NT2/D1 (cell line): Measurements from ENCODE around the gene AFAP1L2.

Experiments used
- DNase-seq: peaks from one replicate; pipeline ENCODE4 v3.0.0-alpha.2; 2011; ENCODE audit warnings: low read depth, low spot score
- H3K27me3 ChIP-seq: 2 replicates; pipeline ENCODE4 v1.6.0; 2011; ENCODE audit warnings: mild to moderate bottlenecking; ENCODE audit not compliant: insufficient read length, insufficient read depth
- H3K36me3 ChIP-seq: 2 replicates; pipeline ENCODE4 v1.6.1; 2011; ENCODE audit warnings: mild to moderate bottlenecking, low read length, mixed read lengths; ENCODE audit not compliant: insufficient read depth, insufficient read length
- H3K4me1 ChIP-seq: 2 replicates; pipeline ENCODE4 v1.5.1; 2011; ENCODE audit not compliant: insufficient read depth, insufficient read length
- H3K4me3 ChIP-seq: 2 replicates; pipeline ENCODE4 v1.5.1; 2011; ENCODE audit warnings: low read depth; ENCODE audit not compliant: insufficient read length
- H3K9ac ChIP-seq: 2 replicates; pipeline ENCODE4 v1.6.0; 2011; ENCODE audit warnings: low read depth; ENCODE audit not compliant: insufficient read length
- H3K9me3 ChIP-seq: 2 replicates; pipeline ENCODE4 v1.5.1; 2011; ENCODE audit warnings: mild to moderate bottlenecking, low read length; ENCODE audit not compliant: insufficient read depth
- SUZ12 ChIP-seq: IDR thresholded peaks from 2 replicates; pipeline ENCODE4 v1.6.1; 2011; ENCODE audit not compliant: insufficient read length, insufficient read depth; ENCODE audit errors: extremely low read depth
- YY1 ChIP-seq: IDR thresholded peaks from 2 replicates; pipeline ENCODE4 v1.6.1; 2011; ENCODE audit not compliant: insufficient read length, insufficient read depth
- ZNF274 ChIP-seq: IDR thresholded peaks from 2 replicates; pipeline ENCODE4 v1.6.1; 2011; ENCODE audit warnings: mild to moderate bottlenecking, low read depth, low read length

The AFAP1L2 gene

DNA sequence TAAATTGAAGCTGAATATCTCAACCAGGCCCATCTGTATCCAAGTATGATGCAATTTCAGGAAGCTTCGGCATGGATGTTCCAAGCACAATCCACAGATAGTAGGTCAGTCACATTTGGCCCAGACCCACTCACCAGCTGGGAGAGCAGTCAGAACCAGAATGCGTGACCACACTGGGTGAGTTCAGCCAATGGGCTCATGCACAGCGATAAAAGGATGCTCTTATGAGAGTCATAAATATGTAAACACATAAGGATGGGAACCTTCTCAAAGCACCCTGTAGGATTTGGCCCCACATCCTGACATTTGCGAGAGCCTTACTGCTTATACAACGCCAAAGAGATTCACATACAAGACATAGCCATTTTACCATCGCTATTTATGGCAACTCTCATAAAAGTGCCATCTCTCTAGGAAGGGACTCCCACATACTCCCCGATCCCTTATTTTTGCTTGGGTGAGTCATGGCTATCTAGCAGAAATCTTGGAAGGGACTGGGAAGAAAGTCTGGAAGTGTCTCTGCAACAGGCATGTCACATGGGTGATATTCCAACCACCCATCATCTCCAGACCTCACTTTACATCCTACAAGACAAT, 3.0 kb downstream of the AFAP1L2 start:
- no peak overlapping the region for H3K4me3 ChIP-seq
- no peak overlapping the region for H3K9ac ChIP-seq
- no peaks in the 10 kb centered on the region for H3K9me3 ChIP-seq
- DNase-seq = no peak
- H3K27me3 ChIP-seq = peaks cover 41% of the 10 kb centered on the region
- peaks cover 4% of the 10 kb centered on the region for H3K36me3 ChIP-seq
- no peak for TF ChIP-seq YY1
- TF ChIP-seq ZNF274 = no peak
- TF ChIP-seq SUZ12 = no peak
- peaks cover 2% of the 10 kb centered on the region for H3K4me1 ChIP-seq

DNA sequence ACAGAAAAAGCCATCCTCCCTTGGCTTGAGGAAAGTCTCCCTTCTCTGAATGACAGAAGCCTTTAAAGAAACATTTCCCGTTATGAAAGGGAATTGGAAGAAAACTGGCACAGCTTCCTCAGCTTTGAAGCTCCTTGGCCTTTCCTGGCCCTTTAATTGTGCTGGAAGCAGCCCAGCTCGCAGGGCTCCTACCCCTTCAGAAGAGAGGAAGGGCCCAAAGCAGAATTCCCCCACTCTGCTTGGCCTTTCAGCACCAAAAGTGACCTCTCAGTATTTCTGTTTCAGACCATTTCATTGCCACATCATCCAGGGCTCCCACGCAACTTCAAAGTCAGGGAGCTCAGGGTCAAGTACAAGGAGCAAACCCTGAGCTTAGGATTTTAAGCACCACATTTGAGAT, 4.2 kb downstream of the AFAP1L2 start:
- Histone ChIP-seq H3K36me3 (peaks cover 9% of the 10 kb centered on the region), H3K4me1 (peaks cover 2% of the 10 kb centered on the region), H3K9ac (no peak overlapping the region), H3K9me3 (no peaks in the 10 kb centered on the region), H3K4me3 (no peak overlapping the region), H3K27me3 (peaks cover 29% of the 10 kb centered on the region)
- TF ChIP-seq SUZ12 (no peak), YY1 (no peak), ZNF274 (no peak)
- no peak for DNase-seq

DNA sequence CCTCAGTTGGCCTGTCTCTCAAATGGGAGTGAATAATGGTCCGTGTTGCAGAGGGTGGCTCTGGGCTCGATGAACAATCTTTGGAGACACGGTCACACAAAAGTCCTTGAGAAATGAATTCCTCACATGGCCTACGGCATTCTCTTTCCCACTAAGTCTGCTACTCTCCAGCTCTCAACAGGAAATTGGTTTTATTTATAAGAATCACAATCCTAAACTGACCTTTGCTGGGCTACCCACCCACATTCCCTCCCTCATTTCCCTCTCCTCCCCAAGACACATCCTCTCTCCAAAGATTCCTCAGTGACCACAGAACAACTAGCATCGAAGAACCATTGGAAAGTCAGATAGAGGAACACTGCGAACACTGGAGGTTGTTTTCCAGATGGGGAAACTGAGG, 4.7 kb downstream of the AFAP1L2 start:
- Histone ChIP-seq H3K4me1 (peaks cover 2% of the 10 kb centered on the region), H3K36me3 (peaks cover 9% of the 10 kb centered on the region), H3K4me3 (no peak overlapping the region), H3K9me3 (no peaks in the 10 kb centered on the region), H3K9ac (no peak overlapping the region), H3K27me3 (peaks cover 24% of the 10 kb centered on the region)
- TF ChIP-seq ZNF274 = no peak
- no peak for TF ChIP-seq SUZ12
- TF ChIP-seq YY1 = no peak
- no peak for DNase-seq

DNA sequence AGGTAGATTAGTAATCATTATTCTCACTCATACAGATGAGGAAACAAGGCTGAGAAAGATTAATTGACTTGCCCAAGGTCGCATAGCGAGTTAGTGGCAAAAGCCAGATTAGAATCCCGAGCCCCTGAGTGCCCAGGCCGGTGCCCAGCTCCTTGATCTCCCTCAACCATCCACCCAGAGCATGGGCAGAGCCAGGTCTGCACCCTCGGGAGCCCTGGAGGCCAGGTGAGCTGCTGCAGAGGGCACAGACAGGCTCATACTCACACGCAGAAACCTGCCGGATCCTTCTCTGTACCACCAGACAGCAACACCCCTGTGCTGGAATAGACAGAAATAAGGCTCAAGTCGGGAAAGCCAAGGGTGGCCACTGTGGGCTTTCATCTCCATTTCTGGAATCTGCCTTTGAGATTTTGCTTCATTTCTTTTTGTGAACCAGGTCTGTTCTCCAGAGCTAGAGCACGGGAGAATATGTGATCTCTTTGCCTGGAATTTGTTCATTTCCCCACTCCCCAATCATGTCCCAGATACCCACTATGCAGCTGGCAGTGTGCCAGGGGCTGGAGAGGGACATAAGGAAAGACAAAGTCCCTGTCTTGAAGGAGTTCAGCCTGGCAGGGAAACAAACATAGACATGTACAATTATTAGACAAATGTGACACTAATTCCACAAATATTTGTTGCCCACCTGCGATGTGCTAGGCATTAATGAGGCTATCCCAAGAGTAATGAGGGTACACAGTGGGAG, 5.5 kb downstream of the AFAP1L2 start:
- H3K4me1 ChIP-seq = peaks cover 2% of the 10 kb centered on the region
- H3K9me3 ChIP-seq = no peaks in the 10 kb centered on the region

DNA sequence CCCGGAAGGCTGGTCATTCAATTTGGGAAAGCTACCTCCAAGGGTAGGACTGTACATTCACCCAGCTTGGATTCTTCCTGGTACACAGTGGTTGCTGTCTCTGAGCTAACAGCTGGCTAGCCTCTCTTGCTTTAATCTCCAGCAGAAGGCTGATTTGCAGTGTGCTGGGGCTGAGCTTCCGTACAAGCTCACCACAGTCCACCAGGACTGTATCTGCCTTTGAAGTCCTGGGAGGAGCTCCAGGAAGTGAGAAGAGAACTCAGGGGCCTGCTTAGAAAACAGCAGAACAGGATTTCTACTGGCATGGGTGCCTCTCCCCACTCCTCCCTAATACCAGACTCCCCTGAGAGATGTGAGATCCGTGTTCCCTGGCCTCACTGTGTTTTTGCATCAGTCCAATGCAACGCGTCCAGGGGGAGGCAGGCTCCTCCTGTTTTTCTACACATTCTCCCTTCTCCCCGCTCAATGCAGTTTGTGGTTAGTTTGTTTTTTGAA, 6.6 kb downstream of the AFAP1L2 start:
- peaks cover 9% of the 10 kb centered on the region for H3K36me3 ChIP-seq
- no peak overlapping the region for H3K9ac ChIP-seq
- no peak for DNase-seq
- H3K4me3 ChIP-seq = no peak overlapping the region
- peaks cover 5% of the 10 kb centered on the region for H3K27me3 ChIP-seq
- no peak for TF ChIP-seq ZNF274
- no peak for TF ChIP-seq SUZ12
- TF ChIP-seq YY1 = no peak
- H3K9me3 ChIP-seq = no peaks in the 10 kb centered on the region
- H3K4me1 ChIP-seq = peaks cover 3% of the 10 kb centered on the region

More for the DNA sequence above, 5.5 kb downstream of the AFAP1L2 start:
- peaks cover 9% of the 10 kb centered on the region for H3K36me3 ChIP-seq
- H3K4me3 ChIP-seq = no peak overlapping the region
- H3K27me3 ChIP-seq = peaks cover 16% of the 10 kb centered on the region
- no peak for DNase-seq
- no peak overlapping the region for H3K9ac ChIP-seq
- no peak for TF ChIP-seq SUZ12
- no peak for TF ChIP-seq ZNF274
- no peak for TF ChIP-seq YY1

DNA sequence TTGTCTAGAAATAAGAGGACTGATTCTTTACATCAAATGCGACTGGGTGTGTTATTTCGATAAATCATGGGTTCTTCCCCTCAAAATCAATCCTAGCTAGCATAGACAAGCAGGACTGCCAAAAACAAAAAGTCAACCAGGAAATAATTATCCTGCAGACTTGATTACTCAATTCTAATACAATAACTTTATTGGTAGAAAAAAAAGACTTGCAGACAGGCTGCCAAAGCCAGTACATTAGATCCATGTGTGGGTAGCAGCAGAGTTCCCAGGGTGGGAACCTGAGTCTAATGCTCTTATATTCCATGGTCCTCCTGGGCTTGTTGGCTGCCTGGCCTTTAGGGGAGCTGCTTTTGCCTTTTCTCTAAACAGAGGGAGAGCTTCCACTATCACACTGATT, 7.8 kb downstream of the AFAP1L2 start:
- no peak for TF ChIP-seq SUZ12
- no peak for TF ChIP-seq ZNF274
- TF ChIP-seq YY1 = no peak
- Histone ChIP-seq H3K27me3 (no peaks in the 10 kb centered on the region), H3K4me3 (no peak overlapping the region), H3K9ac (no peak overlapping the region), H3K4me1 (peaks cover 3% of the 10 kb centered on the region), H3K9me3 (no peaks in the 10 kb centered on the region), H3K36me3 (peaks cover 9% of the 10 kb centered on the region)
- DNase-seq = no peak

DNA sequence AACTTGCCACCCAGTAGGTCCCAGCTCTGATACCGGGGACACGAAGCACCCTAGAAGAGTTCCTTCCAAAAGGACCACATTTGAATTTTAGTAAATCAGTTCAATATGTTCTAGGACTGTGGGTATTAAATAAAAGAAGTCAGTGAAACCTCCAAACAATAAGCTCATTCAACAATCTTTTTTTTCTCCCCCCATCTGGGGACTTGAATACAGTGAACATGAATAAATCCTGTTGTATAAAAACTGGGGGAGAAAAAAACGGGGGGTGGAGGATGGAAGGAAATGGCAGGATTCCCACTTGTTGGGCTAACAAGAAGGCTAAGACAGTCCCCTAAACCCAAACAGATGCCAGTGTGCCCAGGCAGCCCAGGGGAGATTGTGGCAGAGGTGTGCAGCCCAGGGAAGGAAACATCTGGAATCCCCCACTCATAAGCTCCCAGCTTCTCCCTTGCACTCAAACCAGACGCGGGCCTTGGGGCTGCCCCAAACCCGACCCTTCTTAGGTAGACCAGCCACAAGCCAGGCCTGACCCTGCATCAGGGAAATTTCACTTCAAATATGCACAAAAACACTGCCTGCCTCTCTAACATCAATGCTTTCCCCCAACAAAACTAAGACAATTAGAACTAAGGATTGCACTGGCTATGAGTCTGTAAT, 8.8 kb downstream of the AFAP1L2 start:
- no peak overlapping the region for H3K9ac ChIP-seq
- H3K36me3 ChIP-seq = peaks cover 9% of the 10 kb centered on the region
- H3K4me1 ChIP-seq = peaks cover 3% of the 10 kb centered on the region
- TF ChIP-seq YY1 = no peak
- no peak for TF ChIP-seq SUZ12
- TF ChIP-seq ZNF274 = no peak
- no peak for DNase-seq
- H3K27me3 ChIP-seq = no peaks in the 10 kb centered on the region
- no peak overlapping the region for H3K4me3 ChIP-seq
- H3K9me3 ChIP-seq = no peaks in the 10 kb centered on the region
